GM18507 (cell line): ENCODE measurements around the gene ENO1.
"Not testable (repeated sequence)": the region's sequence is repeated elsewhere in the genome, so short reads cannot be mapped to it uniquely, and the experiment has no call there.

Experiments
- DNase-seq: peaks from one replicate; pipeline ENCODE4 v3.0.0; 2011; ENCODE audit warnings: low read depth; ENCODE audit not compliant: insufficient read length; ENCODE audit errors: extremely low spot score
- FAIRE-seq: peaks from 2 replicates; lab custom pipeline; 2011; peaks lifted over from hg19 to GRCh38; lab: Jason Lieb, UNC

The ENO1 gene

GRCh38 chr1:8898418-8898817, 19.9 kb upstream of the ENO1 start:
- DNase-seq, FAIRE-seq: not testable (repeated sequence)

GRCh38 chr1:8897505-8897904, 19.0 kb upstream of the ENO1 start:
- DNase-seq, FAIRE-seq: not testable (repeated sequence)

GRCh38 chr1:8896775-8897174, 18.3 kb upstream of the ENO1 start:
- not testable (repeated sequence) for FAIRE-seq, DNase-seq

GRCh38 chr1:8892026-8892425, 13.5 kb upstream of the ENO1 start:
- FAIRE-seq = no peak
- no peak for DNase-seq

- DNase-seq = no peak
- no peak for FAIRE-seq
Measured at GRCh38 chr1:8891401-8891800, 12.9 kb upstream of the ENO1 start.

- FAIRE-seq (no peak), DNase-seq (no peak)
Measured at GRCh38 chr1:8889925-8890785, 11.7 kb upstream of the ENO1 start.

- no peak for FAIRE-seq
- no peak for DNase-seq
Measured at GRCh38 chr1:8889103-8889846, 10.8 kb upstream of the ENO1 start.

- FAIRE-seq (no peak), DNase-seq (no peak)
Measured at GRCh38 chr1:8886589-8886988, 8.1 kb upstream of the ENO1 start.

- FAIRE-seq, DNase-seq: not testable (repeated sequence)
Measured at GRCh38 chr1:8886031-8886524, 7.6 kb upstream of the ENO1 start.

- not testable (repeated sequence) for FAIRE-seq, DNase-seq
Measured at GRCh38 chr1:8884105-8884504, 5.6 kb upstream of the ENO1 start.

GRCh38 chr1:8883491-8883890, 5.0 kb upstream of the ENO1 start:
- FAIRE-seq = no peak

GRCh38 chr1:8879922-8880676, 1.6 kb upstream of the ENO1 start:
- FAIRE-seq = no peak
- DNase-seq = no peak

More at GRCh38 chr1:8883491-8883890, 5.0 kb upstream of the ENO1 start:
- DNase-seq = no peak

GRCh38 chr1:8879464-8879921, 1.0 kb upstream of the ENO1 start:
- no peak for FAIRE-seq
- no peak for DNase-seq

GRCh38 chr1:8878698-8879463, 395 bp upstream of the ENO1 start:
- peak; percentile 93 for FAIRE-seq

GRCh38 chr1:8876087-8876486, 2.4 kb downstream of the ENO1 start:
- FAIRE-seq (no peak), DNase-seq (no peak)

More at GRCh38 chr1:8878698-8879463, 395 bp upstream of the ENO1 start:
- peak; percentile 89 for DNase-seq

- no peak for FAIRE-seq
Measured at GRCh38 chr1:8875216-8875861, 3.1 kb downstream of the ENO1 start.

GRCh38 chr1:8874230-8875201, 4.0 kb downstream of the ENO1 start:
- FAIRE-seq (no peak), DNase-seq (no peak)

More at GRCh38 chr1:8875216-8875861, 3.1 kb downstream of the ENO1 start:
- DNase-seq = no peak
